Measurements from ENCODE around the gene GABRD. TPM values are rescaled to one million over a fixed set of nuclear protein-coding genes. Genes with fewer than 3 reads are reported as not detected.

The GABRD gene
- total and polyA plus RNA-seq, 4 experiments from 2014 or later = not detected

GRCh38 chr1:2022063-2022770, 3.1 kb downstream of the GABRD start:
- Histone ChIP-seq H3K9me3 (ENCODE audit: control insufficient read depth in 1 of 2, low read length in 2 of 2) (no peaks in the 10 kb centered on the region), H3K4me1 (ENCODE audit: insufficient read depth, low read length) (peaks cover 16% of the 10 kb centered on the region), H3K27me3 (ENCODE audit: insufficient read depth, low read length) (peaks cover 25% of the 10 kb centered on the region), H3K27ac (ENCODE audit: low read depth, low read length) (no peak overlapping the region), H3K36me3 (ENCODE audit: insufficient read depth, low read length) (no peaks in the 10 kb centered on the region), H3K4me3 (ENCODE audit: low read length in 2 of 2) (no peak overlapping the region)
- Mint-ChIP-seq H3K9me3 (no peaks in the 10 kb centered on the region), H3K27me3 (peaks cover 35 to 37% of the 10 kb centered on the region in 2 donors), H3K4me1 (peaks cover 3 to 15% (median 5%) of the 10 kb centered on the region in 4 donors), H3K36me3 (no peaks in the 10 kb centered on the region), H3K4me3 (no peak overlapping the region), H3K27ac (no peak overlapping the region)
- CTCF ChIA-PET (ENCODE audit: partially characterized antibody) = no interaction called here
- intact Hi-C loops (cut with micrococcal nuclease) = no loop called here
- POLR2A ChIA-PET (ENCODE audit: partially characterized antibody) = no interaction called here
- no peak for DNase-seq

- intact Hi-C loops (cut with micrococcal nuclease) = no loop called here
- peaks cover 3 to 10% (median 4%) of the 10 kb centered on the region in 4 donors for H3K4me1 Mint-ChIP-seq
- H3K36me3 ChIP-seq (ENCODE audit: insufficient read depth, low read length) = no peaks in the 10 kb centered on the region
- peaks cover 22% of the 10 kb centered on the region for H3K27me3 ChIP-seq (ENCODE audit: insufficient read depth, low read length)
- no peak overlapping the region for H3K4me3 ChIP-seq (ENCODE audit: low read length in 2 of 2)
- H3K36me3 Mint-ChIP-seq = no peaks in the 10 kb centered on the region
- DNase-seq = no peak
- H3K27ac ChIP-seq (ENCODE audit: low read depth, low read length) = no peak overlapping the region
- no peak overlapping the region for H3K4me3 Mint-ChIP-seq
- H3K27ac Mint-ChIP-seq = no peak overlapping the region
- ChIA-PET POLR2A (ENCODE audit: partially characterized antibody) (no interaction called here), CTCF (ENCODE audit: partially characterized antibody) (no interaction called here)
- peaks cover 16% of the 10 kb centered on the region for H3K4me1 ChIP-seq (ENCODE audit: insufficient read depth, low read length)
- no peaks in the 10 kb centered on the region for H3K9me3 Mint-ChIP-seq
- no peaks in the 10 kb centered on the region for H3K9me3 ChIP-seq (ENCODE audit: control insufficient read depth in 1 of 2, low read length in 2 of 2)
- peaks cover 27 to 32% of the 10 kb centered on the region in 2 donors for H3K27me3 Mint-ChIP-seq
Measured at GRCh38 chr1:2023187-2023586, 4.0 kb downstream of the GABRD start.

GRCh38 chr1:2024451-2024850, 5.3 kb downstream of the GABRD start:
- Histone ChIP-seq H3K4me1 (ENCODE audit: insufficient read depth, low read length) (peaks cover 12% of the 10 kb centered on the region), H3K27me3 (ENCODE audit: insufficient read depth, low read length) (peaks cover 22% of the 10 kb centered on the region), H3K36me3 (ENCODE audit: insufficient read depth, low read length) (no peaks in the 10 kb centered on the region), H3K9me3 (ENCODE audit: control insufficient read depth in 1 of 2, low read length in 2 of 2) (no peaks in the 10 kb centered on the region), H3K27ac (ENCODE audit: low read depth, low read length) (no peak overlapping the region), H3K4me3 (ENCODE audit: low read length in 2 of 2) (no peak overlapping the region)
- peaks cover 23 to 29% of the 10 kb centered on the region in 2 donors for H3K27me3 Mint-ChIP-seq
- DNase-seq = no peak
- no peak overlapping the region for H3K4me3 Mint-ChIP-seq
- ChIA-PET POLR2A (ENCODE audit: partially characterized antibody) (no interaction called here), CTCF (ENCODE audit: partially characterized antibody) (no interaction called here)
- H3K27ac Mint-ChIP-seq = peak overlapping the region in 1 of 7 donors; percentile 22
- H3K36me3 Mint-ChIP-seq = no peaks in the 10 kb centered on the region
- intact Hi-C loops (cut with micrococcal nuclease) = no loop called here
- peaks cover 0 to 4% (median 0%) of the 10 kb centered on the region in 4 donors for H3K4me1 Mint-ChIP-seq
- H3K9me3 Mint-ChIP-seq = no peaks in the 10 kb centered on the region

GRCh38 chr1:2024887-2025286, 5.7 kb downstream of the GABRD start:
- H3K36me3 ChIP-seq (ENCODE audit: insufficient read depth, low read length) = no peaks in the 10 kb centered on the region
- H3K27ac ChIP-seq (ENCODE audit: low read depth, low read length) = no peak overlapping the region
- no peaks in the 10 kb centered on the region for H3K36me3 Mint-ChIP-seq
- H3K4me3 ChIP-seq (ENCODE audit: low read length in 2 of 2) = no peak overlapping the region
- CTCF ChIA-PET (ENCODE audit: partially characterized antibody) = interaction anchor here (1.4 kb wide), 1 partner anchor 19 kb away, joined by 4 read pairs; no protein-coding TSS in a partner anchor
- H3K9me3 Mint-ChIP-seq = no peaks in the 10 kb centered on the region
- peaks cover 9% of the 10 kb centered on the region for H3K4me1 ChIP-seq (ENCODE audit: insufficient read depth, low read length)
- H3K4me3 Mint-ChIP-seq = no peak overlapping the region
- H3K27me3 Mint-ChIP-seq = peaks cover 23 to 27% of the 10 kb centered on the region in 2 donors
- H3K9me3 ChIP-seq (ENCODE audit: control insufficient read depth in 1 of 2, low read length in 2 of 2) = no peaks in the 10 kb centered on the region
- peaks cover 21% of the 10 kb centered on the region for H3K27me3 ChIP-seq (ENCODE audit: insufficient read depth, low read length)
- H3K27ac Mint-ChIP-seq = no peak overlapping the region
- POLR2A ChIA-PET (ENCODE audit: partially characterized antibody) = no interaction called here
- peaks cover 0 to 4% (median 0%) of the 10 kb centered on the region in 4 donors for H3K4me1 Mint-ChIP-seq
- no peak for DNase-seq
- intact Hi-C loops (cut with micrococcal nuclease) = no loop called here

DNA sequence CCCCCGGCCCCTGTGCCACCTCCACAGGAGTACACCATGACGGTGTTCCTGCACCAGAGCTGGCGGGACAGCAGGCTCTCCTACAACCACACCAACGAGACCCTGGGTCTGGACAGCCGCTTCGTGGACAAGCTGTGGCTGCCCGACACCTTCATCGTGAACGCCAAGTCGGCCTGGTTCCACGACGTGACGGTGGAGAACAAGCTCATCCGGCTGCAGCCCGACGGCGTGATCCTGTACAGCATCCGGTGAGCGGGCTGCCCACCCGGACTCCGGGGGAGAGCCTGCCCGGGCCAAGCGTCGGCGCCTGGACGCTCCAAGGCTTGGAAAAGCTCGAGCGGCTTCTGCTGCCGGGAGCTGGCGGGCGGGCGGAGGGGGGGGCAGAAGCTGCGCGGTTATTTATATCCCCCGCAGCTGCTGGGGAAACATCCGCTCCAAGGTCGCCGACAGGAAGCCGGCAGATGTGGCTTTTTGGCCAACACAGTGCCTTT, 6.4 kb downstream of the GABRD start:
- ChIA-PET POLR2A (ENCODE audit: partially characterized antibody) (no interaction called here), CTCF (ENCODE audit: partially characterized antibody) (interaction anchor here (1.4 kb wide), 1 partner anchor 19 kb away, joined by 4 read pairs; no protein-coding TSS in a partner anchor)
- Mint-ChIP-seq H3K36me3 (no peaks in the 10 kb centered on the region), H3K4me3 (no peak overlapping the region), H3K27ac (no peak overlapping the region), H3K9me3 (no peaks in the 10 kb centered on the region), H3K27me3 (peaks cover 23% of the 10 kb centered on the region in 2 donors), H3K4me1 (peaks cover 0 to 4% (median 0%) of the 10 kb centered on the region in 4 donors)
- Histone ChIP-seq H3K27me3 (ENCODE audit: insufficient read depth, low read length) (peaks cover 15% of the 10 kb centered on the region), H3K27ac (ENCODE audit: low read depth, low read length) (no peak overlapping the region), H3K4me1 (ENCODE audit: insufficient read depth, low read length) (peaks cover 4% of the 10 kb centered on the region), H3K9me3 (ENCODE audit: control insufficient read depth in 1 of 2, low read length in 2 of 2) (no peaks in the 10 kb centered on the region), H3K36me3 (ENCODE audit: insufficient read depth, low read length) (no peaks in the 10 kb centered on the region), H3K4me3 (ENCODE audit: low read length in 2 of 2) (no peak overlapping the region)
- DNase-seq = peak in 1 of 5 donors; percentile 22
- intact Hi-C loops (cut with micrococcal nuclease) = no loop called here

DNA sequence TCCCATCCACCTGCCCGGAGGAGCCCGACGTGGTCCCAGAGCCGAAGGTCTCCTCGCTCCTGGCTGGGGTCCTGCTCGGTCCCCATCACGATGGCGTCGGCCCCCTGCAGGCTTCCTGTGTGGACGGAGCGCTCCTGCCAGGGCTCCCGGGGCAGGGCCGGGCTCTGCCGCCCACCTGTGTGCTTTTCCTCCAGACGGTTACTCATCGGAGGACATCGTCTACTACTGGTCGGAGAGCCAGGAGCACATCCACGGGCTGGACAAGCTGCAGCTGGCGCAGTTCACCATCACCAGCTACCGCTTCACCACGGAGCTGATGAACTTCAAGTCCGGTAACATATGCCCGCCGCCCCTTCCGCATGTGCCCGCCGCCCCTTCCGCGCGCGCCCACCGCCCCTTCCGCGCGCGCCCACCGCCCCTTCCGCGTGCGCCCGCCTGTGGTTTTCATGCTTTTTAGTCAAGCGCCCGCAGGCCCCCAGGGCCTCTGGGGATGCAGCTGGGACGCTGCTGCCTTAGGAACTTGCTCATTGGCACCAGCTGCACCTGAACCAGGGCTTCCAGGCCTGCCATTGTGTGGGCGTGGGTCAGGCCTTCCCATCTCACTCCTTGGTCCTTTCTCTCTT, 8.9 kb downstream of the GABRD start:
- H3K36me3 ChIP-seq (ENCODE audit: insufficient read depth, low read length) = no peaks in the 10 kb centered on the region
- Mint-ChIP-seq H3K9me3 (no peaks in the 10 kb centered on the region), H3K36me3 (no peaks in the 10 kb centered on the region), H3K4me3 (no peak overlapping the region), H3K27ac (no peak overlapping the region), H3K27me3 (peaks cover 6% of the 10 kb centered on the region in 2 donors), H3K4me1 (no peaks in the 10 kb centered on the region)
- H3K9me3 ChIP-seq (ENCODE audit: control insufficient read depth in 1 of 2, low read length in 2 of 2) = no peaks in the 10 kb centered on the region
- no peak for DNase-seq
- H3K27me3 ChIP-seq (ENCODE audit: insufficient read depth, low read length) = no peaks in the 10 kb centered on the region
- H3K4me3 ChIP-seq (ENCODE audit: low read length in 2 of 2) = no peak overlapping the region
- ChIA-PET POLR2A (ENCODE audit: partially characterized antibody) (no interaction called here), CTCF (ENCODE audit: partially characterized antibody) (no interaction called here)
- intact Hi-C loops (cut with micrococcal nuclease) = no loop called here
- H3K4me1 ChIP-seq (ENCODE audit: insufficient read depth, low read length) = peaks cover 4% of the 10 kb centered on the region
- H3K27ac ChIP-seq (ENCODE audit: low read depth, low read length) = no peak overlapping the region

DNA sequence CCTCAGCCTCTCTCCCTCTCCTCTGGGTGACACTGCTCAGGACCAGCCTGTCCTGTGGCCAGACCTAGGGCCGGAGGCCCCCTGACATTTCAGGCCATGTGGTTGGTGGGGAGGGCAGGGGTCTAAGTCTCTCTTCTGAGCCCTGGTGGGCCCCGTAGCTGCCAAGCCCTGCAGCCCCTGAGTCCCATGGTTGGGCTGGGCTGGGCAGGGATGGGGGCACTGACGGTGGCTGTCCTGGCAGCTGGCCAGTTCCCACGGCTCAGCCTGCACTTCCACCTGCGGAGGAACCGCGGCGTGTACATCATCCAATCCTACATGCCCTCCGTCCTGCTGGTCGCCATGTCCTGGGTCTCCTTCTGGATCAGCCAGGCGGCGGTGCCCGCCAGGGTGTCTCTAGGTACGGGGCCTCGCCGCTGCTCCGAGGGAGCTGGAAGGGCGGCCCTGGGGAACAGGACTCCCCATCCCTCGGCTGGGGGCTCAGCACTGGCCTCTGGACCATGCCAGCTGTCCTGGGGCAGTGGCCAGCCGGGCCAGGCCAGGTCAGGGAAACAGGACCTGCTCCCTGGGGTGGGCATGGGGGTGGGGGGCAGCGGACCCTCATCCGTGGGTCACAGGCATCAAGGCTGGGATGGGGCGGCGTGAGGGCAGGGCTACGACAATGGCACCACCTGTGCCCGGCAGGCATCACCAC, 9.9 kb downstream of the GABRD start:
- no peak overlapping the region for H3K27ac ChIP-seq (ENCODE audit: low read depth, low read length)
- H3K4me1 Mint-ChIP-seq = no peaks in the 10 kb centered on the region
- no peaks in the 10 kb centered on the region for H3K36me3 ChIP-seq (ENCODE audit: insufficient read depth, low read length)
- peaks cover 0 to 2% of the 10 kb centered on the region in 2 donors for H3K27me3 Mint-ChIP-seq
- ChIA-PET POLR2A (ENCODE audit: partially characterized antibody) (no interaction called here), CTCF (ENCODE audit: partially characterized antibody) (interaction anchor here (2.4 kb wide), 1 partner anchor 15 kb away, joined by 7 read pairs; no protein-coding TSS in a partner anchor)
- no peak overlapping the region for H3K4me3 Mint-ChIP-seq
- no peak overlapping the region for H3K4me3 ChIP-seq (ENCODE audit: low read length in 2 of 2)
- intact Hi-C loops (cut with micrococcal nuclease) = no loop called here
- no peak for DNase-seq
- no peak overlapping the region for H3K27ac Mint-ChIP-seq
- no peaks in the 10 kb centered on the region for H3K9me3 Mint-ChIP-seq
- no peaks in the 10 kb centered on the region for H3K27me3 ChIP-seq (ENCODE audit: insufficient read depth, low read length)
- H3K4me1 ChIP-seq (ENCODE audit: insufficient read depth, low read length) = peaks cover 4% of the 10 kb centered on the region
- H3K36me3 Mint-ChIP-seq = no peaks in the 10 kb centered on the region
- H3K9me3 ChIP-seq (ENCODE audit: control insufficient read depth in 1 of 2, low read length in 2 of 2) = no peaks in the 10 kb centered on the region

Data from CD4-positive, alpha-beta memory T cell (primary cell).